GM18951 (cell line): ENCODE data around the gene PRAMEF13.
"Not testable (repeated sequence)": the region's sequence is repeated elsewhere in the genome, so short reads cannot be mapped to it uniquely, and the experiment has no call there.

ENCODE experiments used
- POLR2A ChIP-seq: IDR thresholded peaks from 4 replicates; pipeline ENCODE4 v1.6.1; 2011; ENCODE audit warnings: mild to moderate bottlenecking; ENCODE audit not compliant: insufficient read length, insufficient read depth; ENCODE audit errors: extremely low read depth
- in situ Hi-C: fragments of 300-500 bp; cut with MboI; formaldehyde crosslinking; loops from one replicate; pipeline ENCODE4 v1.12.0; 2022; ENCODE audit warnings: low sequenced_read_pairs, mixed read lengths, inconsistent platforms; ENCODE audit not compliant: unreplicated experiment

PRAMEF13 gene

GRCh38 chr1:13224480-13225060 is 23.4 kb upstream of the PRAMEF13 start:
- in situ Hi-C loops, result loop anchor here (25.0 kb wide), 4 partner anchors 112 to 287 kb away; partner anchors contain the start of genes HNRNPCL2, PRAMEF17 and PRAMEF6
- TF ChIP-seq POLR2A, result no peak

DNA sequence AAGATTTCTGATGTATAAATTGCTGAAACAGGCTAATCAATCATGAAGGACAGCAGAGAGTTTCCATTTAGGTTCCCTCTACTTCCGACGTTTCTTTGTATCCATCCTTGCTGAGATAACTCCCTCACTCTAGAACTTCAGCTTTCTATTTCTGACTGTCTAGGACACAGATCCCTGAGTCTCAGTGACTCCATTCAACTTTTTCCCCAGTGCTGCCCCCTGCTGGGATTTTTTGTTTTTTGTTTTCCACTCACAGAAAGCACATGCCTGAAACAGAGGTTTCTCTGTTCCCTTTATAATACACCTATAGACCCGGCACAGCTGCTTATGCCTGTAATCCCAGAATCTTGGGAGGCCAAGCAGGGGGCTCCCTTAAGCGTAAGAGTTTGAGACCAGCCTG is 21.6 kb upstream of the PRAMEF13 start:
- in situ Hi-C loops, result not testable (repeated sequence)

DNA sequence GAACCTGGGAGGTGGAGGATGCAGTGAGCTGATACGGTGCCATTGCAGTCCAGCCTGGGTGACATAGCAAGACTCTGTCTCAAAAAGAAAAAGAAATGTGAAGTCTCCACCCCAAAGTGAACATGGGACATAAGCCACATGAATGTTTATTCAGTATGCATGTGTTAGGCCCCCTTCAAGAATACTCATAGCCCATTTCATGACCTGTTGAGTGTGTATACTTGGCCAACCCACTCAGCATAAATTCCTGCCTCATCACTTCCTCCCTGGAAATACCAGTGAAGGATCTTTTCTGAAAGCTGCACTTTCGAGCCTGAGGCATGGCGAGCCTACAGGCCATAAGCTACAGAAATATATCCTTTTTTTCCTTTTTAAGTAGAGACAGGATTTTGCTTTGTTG is 18.0 kb upstream of the PRAMEF13 start:
- in situ Hi-C loops, result not testable (repeated sequence)

GRCh38 chr1:13216619-13217018 is 15.4 kb upstream of the PRAMEF13 start:
- in situ Hi-C loops, result not testable (repeated sequence)

GRCh38 chr1:13208712-13209111 is 7.5 kb upstream of the PRAMEF13 start:
- in situ Hi-C loops, result not testable (repeated sequence)

DNA sequence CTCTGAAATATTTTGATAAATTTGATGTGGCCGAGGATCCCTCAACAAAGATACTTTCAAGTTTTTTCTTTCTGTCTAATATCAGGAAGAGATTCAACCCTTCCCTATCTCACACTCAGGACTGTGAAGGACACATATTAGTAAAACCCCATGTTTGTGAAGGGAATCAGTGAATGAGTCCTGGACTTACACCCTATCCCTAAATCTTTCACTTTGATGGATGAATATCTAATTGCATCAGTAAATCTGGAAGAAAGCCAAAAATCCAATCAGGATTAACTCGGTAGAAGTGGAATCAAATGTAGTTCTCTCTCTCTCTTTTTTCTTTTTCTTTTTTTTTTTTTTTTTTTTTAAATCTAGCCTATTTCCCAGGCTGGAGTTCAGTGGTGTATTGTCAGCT is 29.7 kb downstream of the PRAMEF13 start, which contains the start of gene PRAMEF9:
Gene PRAMEF9 (plus strand): TSS at position 301 of the 400 bp plus-strand sequence. CDS start 3,433 bp downstream, outside the sequence.
- in situ Hi-C loops, result not testable (repeated sequence)

- in situ Hi-C loops, result not testable (repeated sequence)
Measured at GRCh38 chr1:13165531-13165930, 35.7 kb downstream of the PRAMEF13 start, which contains the start of gene HNRNPCL4. TSS of gene HNRNPCL4 (minus strand) at chr1:13165631. CDS start at chr1:13165467, 164 bp downstream.

DNA sequence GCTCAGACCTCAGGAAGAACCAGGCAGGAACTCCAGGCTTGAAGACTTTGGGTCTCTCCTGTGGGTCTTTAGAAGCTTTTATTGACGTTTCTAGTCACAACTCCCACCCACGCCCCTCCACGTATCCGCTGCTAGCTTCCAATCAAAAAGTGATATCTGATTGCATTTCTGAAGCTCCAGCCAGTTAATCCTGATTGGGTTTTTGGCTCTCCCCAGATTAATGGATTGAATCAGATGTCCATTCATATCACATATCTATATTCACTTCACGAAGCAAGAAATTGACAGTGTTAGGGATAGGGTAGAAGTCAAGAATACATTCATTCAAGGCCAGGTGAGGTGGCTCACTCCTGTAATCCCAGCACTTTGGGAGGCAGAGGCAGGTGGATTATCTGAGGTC is 45.3 kb downstream of the PRAMEF13 start, which contains the start of gene PRAMEF26:
Gene PRAMEF26 (minus strand): TSS at position 101 of the 400 bp plus-strand sequence. CDS start 2,914 bp downstream, outside the sequence.
- in situ Hi-C loops, result not testable (repeated sequence)
